ENCODE data around the gene PNCK. TPM values are rescaled to one million over a fixed set of nuclear protein-coding genes. Genes with fewer than 3 reads are reported as not detected.

Gene PNCK
- polyA plus RNA-seq, 1 experiment: 0.22 TPM

DNA sequence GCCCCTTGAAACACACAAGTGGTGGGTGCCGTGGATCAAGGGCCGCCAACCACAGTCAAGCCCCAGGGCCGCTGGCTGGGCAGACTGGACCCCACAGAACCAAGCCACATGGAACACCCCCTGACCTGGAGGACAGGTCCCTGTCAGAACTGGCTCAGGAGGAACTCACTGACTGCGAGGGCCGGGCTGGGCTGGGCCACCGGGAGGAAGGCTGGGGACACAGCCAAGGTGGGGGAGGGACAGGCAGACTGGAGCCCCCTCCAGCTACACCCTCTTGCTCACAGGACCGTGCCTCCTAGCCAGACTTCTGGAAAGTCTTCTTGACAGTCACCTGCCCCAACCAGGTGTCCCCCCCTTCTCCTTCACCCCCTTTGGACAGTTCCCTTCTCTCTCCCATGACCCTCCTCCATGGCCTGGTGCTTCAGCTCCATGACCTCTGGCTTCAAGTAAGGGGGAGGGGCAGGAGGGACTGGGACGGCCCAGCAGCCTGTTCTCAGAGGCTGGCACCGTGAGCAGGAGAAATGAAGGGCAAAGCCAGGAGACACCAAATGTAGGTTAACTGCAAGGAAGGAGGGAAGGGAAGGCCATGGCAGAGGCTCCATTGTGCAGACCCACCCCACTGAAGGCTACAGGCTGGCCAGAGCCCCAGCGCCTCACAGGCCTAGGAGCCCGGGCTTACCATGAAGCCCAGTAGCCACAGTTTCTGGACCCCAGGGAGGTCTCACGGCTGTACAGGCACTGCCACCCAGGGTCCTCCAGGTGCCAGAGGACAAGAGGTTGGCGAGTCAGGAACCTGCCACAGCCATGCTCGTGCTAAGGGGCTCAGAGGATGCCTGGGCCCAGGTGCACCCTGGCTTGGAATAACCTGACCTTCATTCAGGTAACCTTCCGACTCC lies 49.2 kb downstream of the PNCK start:
- TF ChIP-seq, protein P1, sequence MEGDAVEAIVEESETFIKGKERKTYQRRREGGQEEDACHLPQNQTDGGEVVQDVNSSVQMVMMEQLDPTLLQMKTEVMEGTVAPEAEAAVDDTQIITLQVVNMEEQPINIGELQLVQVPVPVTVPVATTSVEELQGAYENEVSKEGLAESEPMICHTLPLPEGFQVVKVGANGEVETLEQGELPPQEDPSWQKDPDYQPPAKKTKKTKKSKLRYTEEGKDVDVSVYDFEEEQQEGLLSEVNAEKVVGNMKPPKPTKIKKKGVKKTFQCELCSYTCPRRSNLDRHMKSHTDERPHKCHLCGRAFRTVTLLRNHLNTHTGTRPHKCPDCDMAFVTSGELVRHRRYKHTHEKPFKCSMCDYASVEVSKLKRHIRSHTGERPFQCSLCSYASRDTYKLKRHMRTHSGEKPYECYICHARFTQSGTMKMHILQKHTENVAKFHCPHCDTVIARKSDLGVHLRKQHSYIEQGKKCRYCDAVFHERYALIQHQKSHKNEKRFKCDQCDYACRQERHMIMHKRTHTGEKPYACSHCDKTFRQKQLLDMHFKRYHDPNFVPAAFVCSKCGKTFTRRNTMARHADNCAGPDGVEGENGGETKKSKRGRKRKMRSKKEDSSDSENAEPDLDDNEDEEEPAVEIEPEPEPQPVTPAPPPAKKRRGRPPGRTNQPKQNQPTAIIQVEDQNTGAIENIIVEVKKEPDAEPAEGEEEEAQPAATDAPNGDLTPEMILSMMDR (IDR thresholded peaks at IDR 0.05; ENCODE audit: insufficient read depth, low read depth, low read length): no peak
- Histone ChIP-seq H3K4me3 (ENCODE audit: low read depth, low read length) (no peak overlapping the region), H3K36me3 (ENCODE audit: control insufficient read depth, insufficient read depth, low read length) (no peaks in the 10 kb centered on the region), H3K27me3 (ENCODE audit: control insufficient read depth, insufficient read depth, low read length) (peaks cover 2% of the 10 kb centered on the region; the same call in 1 of the 2 replicates)
- DNase-seq (ENCODE audit: low read depth): no peak
- ChIA-PET CTCF (interaction anchor here (0.9 kb wide), 1 partner anchor 15 kb away, joined by 3 read pairs; no protein-coding TSS in a partner anchor), POLR2A (no interaction called here)

DNA sequence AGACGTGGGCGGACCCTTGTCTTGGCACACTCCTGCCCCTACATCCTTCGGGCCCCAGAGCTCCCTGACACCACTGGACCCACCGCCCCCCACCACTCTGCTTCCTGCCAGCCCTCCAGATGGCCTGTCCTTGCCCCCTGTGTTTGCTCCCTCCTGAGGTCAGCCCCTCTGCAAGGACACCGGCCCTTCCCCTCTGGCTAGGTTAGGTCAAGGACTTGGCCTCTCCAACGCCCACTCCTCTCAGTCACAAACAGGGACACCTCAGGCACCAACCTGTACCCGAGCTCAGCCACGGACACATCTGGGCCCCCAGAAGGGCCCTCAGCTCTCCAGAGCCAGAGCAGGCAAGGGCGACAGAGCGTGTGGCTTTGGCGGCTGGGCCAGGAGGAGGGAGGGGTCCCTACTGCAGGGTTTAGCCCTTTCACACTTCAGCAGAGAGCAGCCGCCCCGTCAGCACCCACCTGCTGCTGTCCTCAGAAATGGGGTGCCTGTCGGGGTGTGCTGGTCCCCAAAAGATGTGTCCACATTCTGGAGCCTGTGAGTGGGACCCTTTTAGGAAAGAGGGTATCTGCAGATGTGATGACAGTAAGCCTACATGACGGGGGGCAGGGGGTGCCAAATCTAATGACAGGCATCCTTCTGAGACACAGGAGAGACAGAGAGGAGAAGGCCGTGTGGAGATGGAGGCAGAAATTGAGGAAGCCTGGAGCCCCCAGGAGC lies 50.1 kb downstream of the PNCK start:
- DNase-seq (ENCODE audit: low read depth): no peak
- POLR2A ChIA-PET: no interaction called here
- Histone ChIP-seq H3K27me3 (ENCODE audit: control insufficient read depth, insufficient read depth, low read length) (0 out of 2 replicates have a peak, but pooled peaks cover 2% of the 10 kb centered on the region), H3K4me3 (ENCODE audit: low read depth, low read length) (no peak overlapping the region), H3K36me3 (ENCODE audit: control insufficient read depth, insufficient read depth, low read length) (no peaks in the 10 kb centered on the region)
- TF ChIP-seq, protein P1 (IDR thresholded peaks at IDR 0.05; ENCODE audit: insufficient read depth, low read depth, low read length): no peak
- CTCF ChIA-PET: interaction anchor here (1.0 kb wide), 1 partner anchor 9 kb away, joined by 4 read pairs; no protein-coding TSS in a partner anchor

DNA sequence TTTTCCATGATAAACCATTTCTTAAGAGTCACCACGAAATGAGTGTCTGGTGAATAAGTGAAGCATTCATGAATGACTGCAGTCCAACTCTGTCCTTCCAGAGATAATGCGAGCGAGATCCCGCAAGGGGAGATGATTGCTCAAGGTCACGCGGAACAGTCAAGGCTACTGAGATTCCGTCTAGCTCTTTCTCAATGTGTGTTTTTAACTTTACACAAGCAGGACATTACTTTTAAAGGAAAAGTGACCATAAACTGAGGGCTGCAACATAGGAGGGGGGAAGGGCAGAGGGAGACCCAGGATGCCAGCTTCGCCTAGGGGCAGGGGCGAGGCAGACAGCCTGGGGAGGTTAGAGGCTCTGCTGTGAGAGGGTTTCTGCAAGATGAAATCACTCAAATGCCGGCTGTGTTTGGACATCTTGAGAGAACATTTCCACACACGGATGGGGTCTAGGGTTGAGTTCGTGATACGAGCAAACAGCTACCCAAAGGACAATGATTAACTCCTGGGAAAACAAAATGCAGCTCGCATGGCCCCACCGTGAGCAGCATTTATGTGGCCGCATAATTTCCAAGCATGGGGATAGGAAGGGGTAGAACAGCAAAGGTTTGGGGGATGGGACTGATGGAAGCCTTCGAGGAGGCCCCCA lies 50.8 kb downstream of the PNCK start:
- CTCF ChIA-PET: interaction anchor here (1.0 kb wide), 1 partner anchor 9 kb away, joined by 4 read pairs; no protein-coding TSS in a partner anchor
- POLR2A ChIA-PET: no interaction called here
- no peak overlapping the region for H3K4me3 ChIP-seq (ENCODE audit: low read depth, low read length)
- DNase-seq (ENCODE audit: low read depth): no peak
- no peaks in the 10 kb centered on the region for H3K36me3 ChIP-seq (ENCODE audit: control insufficient read depth, insufficient read depth, low read length)
- H3K27me3 ChIP-seq (ENCODE audit: control insufficient read depth, insufficient read depth, low read length): 0 out of 2 replicates have a peak, but pooled peaks cover 2% of the 10 kb centered on the region
- TF ChIP-seq, protein P1 (IDR thresholded peaks at IDR 0.05; ENCODE audit: insufficient read depth, low read depth, low read length): no peak

DNA sequence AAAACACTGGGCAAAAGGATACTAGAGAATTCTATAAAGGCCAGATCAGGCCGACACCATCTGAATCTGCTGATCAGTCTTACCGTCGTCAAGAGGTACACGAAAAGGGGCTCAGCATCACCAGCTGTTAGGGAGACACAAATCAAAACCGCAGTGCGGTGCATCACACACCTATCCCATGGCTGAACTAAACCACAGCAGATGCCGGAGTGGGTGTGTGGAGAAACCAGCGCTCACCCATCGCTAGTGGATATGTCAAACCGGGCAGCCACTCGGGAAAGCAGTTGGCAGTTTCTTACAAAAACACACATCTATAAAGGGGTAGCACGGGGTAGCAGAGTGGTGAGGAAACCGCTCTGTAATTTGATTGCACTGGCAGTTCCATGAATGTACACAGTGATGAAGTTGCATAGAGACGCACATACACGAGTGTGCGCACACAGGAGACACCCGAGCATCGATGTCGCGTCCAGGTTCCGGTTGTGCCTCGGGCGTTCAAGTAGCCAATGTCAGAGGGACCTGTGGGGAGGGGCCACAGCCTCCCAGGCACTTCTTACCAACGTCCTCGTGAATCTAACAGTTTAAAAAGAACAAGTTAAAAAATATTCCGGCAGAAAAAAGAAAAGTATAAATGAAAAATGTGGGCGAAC lies 51.5 kb downstream of the PNCK start:
- TF ChIP-seq, protein P1 (IDR thresholded peaks at IDR 0.05; ENCODE audit: insufficient read depth, low read depth, low read length): no peak
- Histone ChIP-seq H3K27me3 (ENCODE audit: control insufficient read depth, insufficient read depth, low read length) (0 out of 2 replicates have a peak, but pooled peaks cover 2% of the 10 kb centered on the region), H3K4me3 (ENCODE audit: low read depth, low read length) (no peak overlapping the region), H3K36me3 (ENCODE audit: control insufficient read depth, insufficient read depth, low read length) (no peaks in the 10 kb centered on the region)
- POLR2A ChIA-PET: no interaction called here
- CTCF ChIA-PET: no interaction called here
- DNase-seq (ENCODE audit: low read depth): no peak
